Kidney epithelial cell (primary cell): Measurements from ENCODE around the gene CSTF3. TPM values are rescaled to one million over a fixed set of nuclear protein-coding genes. Genes with fewer than 3 reads are reported as not detected.

Experiments used
- DNase-seq: peaks from one replicate; pipeline ENCODE4 v3.0.0-alpha.2; 2010; ENCODE audit warnings: low read depth
- H3K27me3 ChIP-seq: 2 replicates; pipeline ENCODE4 v1.6.0; 2011; ENCODE audit warnings: low read length; ENCODE audit not compliant: control insufficient read depth, insufficient read depth
- H3K36me3 ChIP-seq: 2 replicates; pipeline ENCODE4 v1.5.1; 2011; ENCODE audit warnings: low read length; ENCODE audit not compliant: control insufficient read depth, insufficient read depth
- H3K4me3 ChIP-seq: 2 replicates; pipeline ENCODE4 v1.5.1; 2011; ENCODE audit warnings: low read depth, mild to moderate bottlenecking, control low read depth, low read length
- total RNA-seq: library from RNA; depleted of rRNA; stranded (reverse); fragments of >200 nt; gene quantifications from 2 replicates; pipeline ENCODE4 v1.2.3, GENCODE V29; 2015
- TF ChIP-seq, protein P1 (sequence below): IDR thresholded peaks from 2 replicates; pipeline ENCODE4 v1.5.1; 2011; ENCODE audit warnings: mild to moderate bottlenecking, moderate library complexity, low read length, control low read depth, inconsistent platforms; ENCODE audit not compliant: insufficient read depth, poor library complexity, severe bottlenecking

Gene CSTF3
- total RNA-seq, 1 donor from 2014 or later, result 21.1 TPM

DNA sequence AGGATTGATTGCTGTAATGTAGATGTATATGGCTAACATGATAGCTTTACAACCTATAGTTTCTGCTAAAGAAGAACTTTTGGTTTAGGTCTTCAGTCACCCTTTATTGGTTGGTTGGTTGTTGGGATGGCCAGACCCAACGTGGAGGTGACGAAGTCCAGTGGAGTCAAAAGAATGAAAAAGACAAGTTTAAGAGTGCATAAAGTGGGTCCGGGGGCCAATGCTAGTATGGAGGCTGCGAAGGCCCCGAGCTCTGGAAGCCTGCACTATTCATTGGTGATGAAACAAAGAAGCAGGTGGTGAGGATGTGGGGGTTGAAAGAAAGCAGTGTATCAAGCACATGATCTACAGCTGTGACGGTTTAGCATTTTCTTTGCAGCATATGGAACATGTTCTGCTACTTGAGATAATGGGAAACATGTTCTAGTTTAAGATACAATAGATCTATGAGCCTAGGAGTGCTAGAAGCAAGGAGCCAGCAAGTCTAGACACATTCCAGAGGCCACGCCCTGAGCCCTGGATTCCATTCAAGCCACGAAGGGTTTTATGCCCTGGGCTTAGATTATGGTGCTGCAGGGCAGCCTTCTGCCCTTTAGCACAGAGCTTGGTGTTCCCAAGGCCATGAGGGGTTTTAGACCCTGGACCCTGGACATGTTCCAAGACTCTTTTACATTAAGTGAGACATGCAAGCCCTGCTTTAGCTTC, 115.6 kb downstream of the CSTF3 start:
- no peak for DNase-seq
- Histone ChIP-seq H3K27me3 (no peaks in the 10 kb centered on the region), H3K36me3 (no peaks in the 10 kb centered on the region), H3K4me3 (no peak overlapping the region)
- TF ChIP-seq, protein P1, sequence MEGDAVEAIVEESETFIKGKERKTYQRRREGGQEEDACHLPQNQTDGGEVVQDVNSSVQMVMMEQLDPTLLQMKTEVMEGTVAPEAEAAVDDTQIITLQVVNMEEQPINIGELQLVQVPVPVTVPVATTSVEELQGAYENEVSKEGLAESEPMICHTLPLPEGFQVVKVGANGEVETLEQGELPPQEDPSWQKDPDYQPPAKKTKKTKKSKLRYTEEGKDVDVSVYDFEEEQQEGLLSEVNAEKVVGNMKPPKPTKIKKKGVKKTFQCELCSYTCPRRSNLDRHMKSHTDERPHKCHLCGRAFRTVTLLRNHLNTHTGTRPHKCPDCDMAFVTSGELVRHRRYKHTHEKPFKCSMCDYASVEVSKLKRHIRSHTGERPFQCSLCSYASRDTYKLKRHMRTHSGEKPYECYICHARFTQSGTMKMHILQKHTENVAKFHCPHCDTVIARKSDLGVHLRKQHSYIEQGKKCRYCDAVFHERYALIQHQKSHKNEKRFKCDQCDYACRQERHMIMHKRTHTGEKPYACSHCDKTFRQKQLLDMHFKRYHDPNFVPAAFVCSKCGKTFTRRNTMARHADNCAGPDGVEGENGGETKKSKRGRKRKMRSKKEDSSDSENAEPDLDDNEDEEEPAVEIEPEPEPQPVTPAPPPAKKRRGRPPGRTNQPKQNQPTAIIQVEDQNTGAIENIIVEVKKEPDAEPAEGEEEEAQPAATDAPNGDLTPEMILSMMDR, result no peak

DNA sequence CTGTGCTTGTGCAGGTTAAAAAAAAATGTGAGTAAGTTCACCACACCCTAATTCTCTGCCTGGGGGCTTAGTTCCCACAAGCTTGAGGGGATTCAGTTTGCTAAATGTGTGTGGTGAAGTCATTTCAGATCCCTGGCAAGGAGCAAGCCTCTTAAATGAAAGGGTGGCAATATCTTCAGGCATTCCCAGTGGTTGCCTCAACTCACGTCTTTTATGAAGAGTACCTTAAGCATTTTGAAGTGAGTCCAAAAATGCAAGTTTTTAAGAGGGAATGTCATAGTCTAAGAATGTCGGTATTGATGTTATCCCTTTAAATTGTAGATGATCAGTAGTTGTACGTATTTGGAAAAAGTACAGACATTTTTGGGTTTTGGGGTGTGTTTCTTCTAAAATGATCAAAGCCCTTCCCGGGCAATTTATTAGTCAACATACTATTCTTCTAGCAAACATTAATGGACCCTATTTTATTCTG, 117.0 kb downstream of the CSTF3 start:
- TF ChIP-seq, protein P1, result no peak
- DNase-seq, result no peak

DNA sequence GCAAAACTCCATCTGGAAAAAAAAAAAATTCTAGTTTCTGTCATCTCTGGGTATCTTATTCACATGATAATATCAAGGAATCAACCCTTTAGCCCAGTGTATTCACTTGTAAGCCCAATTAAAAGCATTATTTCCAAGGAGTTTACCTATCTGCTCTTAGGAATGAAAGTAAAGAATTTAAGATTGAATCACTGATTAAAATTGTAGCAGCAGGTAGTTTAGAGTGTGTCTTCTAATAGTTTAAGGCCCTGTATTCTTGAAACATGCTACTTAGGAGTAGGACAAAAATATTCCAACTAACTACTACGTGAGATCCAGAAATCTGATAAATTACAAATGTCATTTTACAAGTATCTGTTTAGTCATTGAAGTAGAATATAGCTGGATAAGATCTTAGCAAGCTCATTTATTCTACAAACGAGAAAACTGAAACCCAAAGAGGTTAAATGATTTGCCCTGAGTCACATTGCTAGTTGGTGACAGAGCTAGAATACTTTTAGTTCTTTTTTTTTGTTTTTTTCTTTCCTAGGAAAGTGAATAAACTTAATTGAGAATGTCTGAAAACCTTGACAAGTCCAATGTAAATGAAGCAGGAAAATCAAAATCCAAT, 118.0 kb downstream of the CSTF3 start:
- Histone ChIP-seq H3K4me3 (no peak overlapping the region), H3K27me3 (no peaks in the 10 kb centered on the region), H3K36me3 (no peaks in the 10 kb centered on the region)
- TF ChIP-seq, protein P1, result no peak
- DNase-seq, result no peak

More for the DNA sequence above, 117.0 kb downstream of the CSTF3 start:
- Histone ChIP-seq H3K36me3 (no peaks in the 10 kb centered on the region), H3K4me3 (no peak overlapping the region), H3K27me3 (no peaks in the 10 kb centered on the region)

DNA sequence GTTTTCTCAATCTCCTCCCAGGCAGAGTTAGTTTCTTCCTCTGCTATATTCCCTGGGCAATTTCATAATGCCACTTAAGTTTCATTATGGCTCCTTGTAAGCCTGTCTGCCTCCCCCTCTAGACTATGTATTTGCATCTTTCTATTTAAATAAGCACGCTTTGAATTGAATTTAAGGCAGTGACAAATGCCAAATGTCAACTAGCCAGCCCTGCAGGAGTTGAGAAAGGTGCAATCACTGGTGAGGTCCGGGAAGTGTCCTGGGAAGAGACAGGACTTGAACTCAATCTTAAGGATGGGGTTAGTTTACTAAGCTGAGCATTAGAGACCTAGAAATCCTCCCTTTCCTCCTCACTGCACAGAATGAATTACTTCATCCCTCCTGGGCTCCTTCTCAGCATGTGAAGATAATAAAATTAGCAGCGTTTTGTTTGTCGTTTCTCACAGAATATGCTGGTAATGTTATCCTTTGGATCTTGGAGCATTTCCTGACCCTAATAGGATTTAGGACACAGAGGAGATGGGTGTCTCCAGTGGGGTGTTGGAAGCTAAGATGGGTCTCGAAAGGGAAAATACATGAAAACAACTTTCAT, 120.3 kb downstream of the CSTF3 start:
- H3K27me3 ChIP-seq, result no peaks in the 10 kb centered on the region
- TF ChIP-seq, protein P1, result no peak
- H3K4me3 ChIP-seq, result no peak overlapping the region
- no peaks in the 10 kb centered on the region for H3K36me3 ChIP-seq
- DNase-seq, result no peak

DNA sequence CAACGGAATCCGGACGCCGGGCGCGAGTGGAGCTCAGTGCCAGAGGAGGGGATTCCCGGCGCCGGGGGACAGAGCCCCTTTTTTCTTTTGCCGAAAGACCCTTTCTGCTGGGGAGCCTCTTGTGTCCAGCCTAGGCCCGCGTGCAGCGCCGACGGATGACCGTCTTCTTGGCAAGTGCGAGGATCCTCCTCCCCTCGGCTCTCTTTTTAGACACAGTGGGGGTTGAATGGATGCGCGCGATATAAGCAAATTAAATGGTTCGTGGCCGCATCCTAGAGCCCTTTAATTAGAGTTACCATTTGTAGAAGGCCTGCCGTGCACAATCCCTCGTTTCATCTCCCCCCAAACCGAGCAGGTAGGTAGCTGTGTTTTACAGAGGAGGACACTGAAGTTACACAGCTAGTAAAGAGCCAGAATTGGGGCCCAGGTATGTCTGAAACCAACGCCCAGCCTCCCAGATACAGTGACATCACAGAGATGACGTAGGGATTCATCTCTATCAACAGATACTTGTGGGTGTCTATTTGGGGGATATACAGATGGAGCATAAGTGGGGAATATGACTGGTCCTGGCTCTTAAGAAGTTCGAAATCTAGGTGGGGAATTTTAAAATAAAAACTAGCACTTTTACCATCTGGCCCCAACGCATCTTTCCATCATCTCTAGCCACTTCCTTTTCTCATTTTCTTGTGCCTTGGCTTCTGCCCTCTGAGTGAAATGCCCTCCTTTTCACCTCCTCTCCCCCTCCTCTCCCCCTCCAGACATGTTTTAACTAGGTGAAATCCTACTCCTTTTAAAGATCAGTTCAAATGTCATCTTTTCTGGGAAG, 121.0 kb downstream of the CSTF3 start:
- Histone ChIP-seq H3K36me3 (no peaks in the 10 kb centered on the region), H3K27me3 (no peaks in the 10 kb centered on the region), H3K4me3 (peak overlapping the region; percentile 75)
- TF ChIP-seq, protein P1, result no peak
- no peak for DNase-seq
